Activated CD8-positive, alpha-beta memory T cell treated with anti-CD3 and anti-CD28 coated beads, Interleukin-2, amount 50 U/mL, for 4 hours (primary cell): ENCODE measurements around the gene MIEF1.
A peak's percentile ranks its signal among the peaks of the same experiment; 100 is the strongest.

Experiments used
- DNase-seq: peaks from one replicate; pipeline ENCODE4 v3.0.0-alpha.2; 2020

Gene MIEF1

GRCh38 chr22:39502109-39502788 is at the start of gene MIEF1:
Gene MIEF1, plus strand, starts transcription at chr22:39502290. Its CDS starts 9,005 bp downstream, at chr22:39511295.
- peak; percentile 89 for DNase-seq

GRCh38 chr22:39452740-39453040 is 49.4 kb upstream of the MIEF1 start:
- DNase-seq = no peak

- DNase-seq = no peak
These were observed 48.2 kb upstream of the MIEF1 start for GRCh38 chr22:39453765-39454378.

- DNase-seq = no peak
These were observed 47.7 kb upstream of the MIEF1 start for GRCh38 chr22:39454385-39454871.

GRCh38 chr22:39456522-39457197 is 45.4 kb upstream of the MIEF1 start, which contains the start of gene MGAT3:
Gene MGAT3, plus strand, starts transcription at chr22:39457012. Its CDS starts 30,336 bp downstream, at chr22:39487348.
- no peak for DNase-seq

GRCh38 chr22:39457198-39457555 is 44.9 kb upstream of the MIEF1 start:
- DNase-seq = no peak

GRCh38 chr22:39457556-39458443 is 44.3 kb upstream of the MIEF1 start:
- no peak for DNase-seq

GRCh38 chr22:39458444-39459083 is 43.5 kb upstream of the MIEF1 start:
- DNase-seq = no peak

- no peak for DNase-seq
These were observed 42.4 kb upstream of the MIEF1 start for GRCh38 chr22:39459681-39460080.

GRCh38 chr22:39462443-39463221 is 39.5 kb upstream of the MIEF1 start:
- no peak for DNase-seq

- no peak for DNase-seq
These were observed 38.8 kb upstream of the MIEF1 start for GRCh38 chr22:39463277-39463676.

- DNase-seq = no peak
These were observed 38.1 kb upstream of the MIEF1 start for GRCh38 chr22:39463931-39464390.

- DNase-seq = no peak
These were observed 35.7 kb upstream of the MIEF1 start for GRCh38 chr22:39466228-39467006.

GRCh38 chr22:39467390-39467895 is 34.6 kb upstream of the MIEF1 start:
- no peak for DNase-seq

GRCh38 chr22:39468487-39469325 is 33.4 kb upstream of the MIEF1 start:
- DNase-seq = no peak

GRCh38 chr22:39469326-39469680 is 32.8 kb upstream of the MIEF1 start:
- DNase-seq = no peak

- no peak for DNase-seq
These were observed 32.2 kb upstream of the MIEF1 start for GRCh38 chr22:39469681-39470450.

- no peak for DNase-seq
These were observed 31.4 kb upstream of the MIEF1 start for GRCh38 chr22:39470451-39471291.
